RWPE2 (cell line): ENCODE measurements around the gene MYO1A.

Experiments
- ATAC-seq: fragments of 200-7000 bp; cut with Tn5 transposase; 3 replicates; pipeline ENCODE4 v1.9.1; 2021; ENCODE audit warnings: low read depth
- DNase-seq: peaks from one replicate; pipeline ENCODE4 v3.0.0-alpha.2; 2020; ENCODE audit warnings: low spot score
- H3K27ac ChIP-seq: fragments of 450-650 bp; 2 replicates; pipeline ENCODE4 v1.5.1; 2017; ENCODE audit warnings: mild to moderate bottlenecking; ENCODE audit not compliant: poor library complexity, severe bottlenecking
- H3K27me3 ChIP-seq: fragments of 250-450 bp; sonication (Bioruptor Pico); 2 replicates; pipeline ENCODE4 v1.5.1; 2021; ENCODE audit warnings: mild to moderate bottlenecking, moderate library complexity; ENCODE audit not compliant: insufficient read depth, poor library complexity, severe bottlenecking
- H3K36me3 ChIP-seq: fragments of 250-450 bp; sonication (Bioruptor Pico); 2 replicates; pipeline ENCODE4 v1.5.1; 2020; ENCODE audit warnings: low read depth, mild to moderate bottlenecking, moderate library complexity
- H3K4me1 ChIP-seq: fragments of 250-450 bp; sonication (Bioruptor Pico); 2 replicates; pipeline ENCODE4 v1.5.1; 2021; ENCODE audit warnings: mild to moderate bottlenecking, moderate library complexity; ENCODE audit not compliant: insufficient read depth, poor library complexity, severe bottlenecking
- H3K4me3 ChIP-seq: fragments of 250-450 bp; sonication (Bioruptor Pico); 2 replicates; pipeline ENCODE4 v1.5.1; 2021; ENCODE audit warnings: mild to moderate bottlenecking, moderate library complexity; ENCODE audit not compliant: severe bottlenecking
- H3K9me3 ChIP-seq: fragments of 250-450 bp; sonication (Bioruptor Pico); 2 replicates; pipeline ENCODE4 v1.5.1; 2021; ENCODE audit warnings: mild to moderate bottlenecking, moderate library complexity; ENCODE audit not compliant: severe bottlenecking
- TF ChIP-seq, protein P1 (sequence below): fragments of 450-650 bp; IDR thresholded peaks from one replicate; pipeline ENCODE4 v1.5.1; 2017; ENCODE audit warnings: mild to moderate bottlenecking, moderate library complexity; ENCODE audit not compliant: poor library complexity, severe bottlenecking

Gene MYO1A

GRCh38 chr12:57012600-57013465 lies 37.1 kb downstream of the MYO1A start:
- Histone ChIP-seq H3K4me1 (no peaks in the 10 kb centered on the region), H3K4me3 (no peak overlapping the region), H3K9me3 (no peaks in the 10 kb centered on the region), H3K27me3 (no peaks in the 10 kb centered on the region), H3K36me3 (no peaks in the 10 kb centered on the region), H3K27ac (no peak overlapping the region)
- TF ChIP-seq, protein P1, sequence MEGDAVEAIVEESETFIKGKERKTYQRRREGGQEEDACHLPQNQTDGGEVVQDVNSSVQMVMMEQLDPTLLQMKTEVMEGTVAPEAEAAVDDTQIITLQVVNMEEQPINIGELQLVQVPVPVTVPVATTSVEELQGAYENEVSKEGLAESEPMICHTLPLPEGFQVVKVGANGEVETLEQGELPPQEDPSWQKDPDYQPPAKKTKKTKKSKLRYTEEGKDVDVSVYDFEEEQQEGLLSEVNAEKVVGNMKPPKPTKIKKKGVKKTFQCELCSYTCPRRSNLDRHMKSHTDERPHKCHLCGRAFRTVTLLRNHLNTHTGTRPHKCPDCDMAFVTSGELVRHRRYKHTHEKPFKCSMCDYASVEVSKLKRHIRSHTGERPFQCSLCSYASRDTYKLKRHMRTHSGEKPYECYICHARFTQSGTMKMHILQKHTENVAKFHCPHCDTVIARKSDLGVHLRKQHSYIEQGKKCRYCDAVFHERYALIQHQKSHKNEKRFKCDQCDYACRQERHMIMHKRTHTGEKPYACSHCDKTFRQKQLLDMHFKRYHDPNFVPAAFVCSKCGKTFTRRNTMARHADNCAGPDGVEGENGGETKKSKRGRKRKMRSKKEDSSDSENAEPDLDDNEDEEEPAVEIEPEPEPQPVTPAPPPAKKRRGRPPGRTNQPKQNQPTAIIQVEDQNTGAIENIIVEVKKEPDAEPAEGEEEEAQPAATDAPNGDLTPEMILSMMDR = no peak
- no peak for ATAC-seq
- DNase-seq = no peak

GRCh38 chr12:57011438-57012424 lies 38.2 kb downstream of the MYO1A start:
- TF ChIP-seq, protein P1 = no peak
- Histone ChIP-seq H3K27me3 (no peaks in the 10 kb centered on the region), H3K4me1 (no peaks in the 10 kb centered on the region), H3K36me3 (no peaks in the 10 kb centered on the region), H3K4me3 (no peak overlapping the region), H3K9me3 (no peaks in the 10 kb centered on the region), H3K27ac (no peak overlapping the region)
- DNase-seq (no peak), ATAC-seq (no peak)

GRCh38 chr12:57010627-57011247 lies 39.2 kb downstream of the MYO1A start:
- Histone ChIP-seq H3K4me1 (no peaks in the 10 kb centered on the region), H3K9me3 (no peaks in the 10 kb centered on the region), H3K4me3 (no peak overlapping the region), H3K27ac (no peak overlapping the region), H3K27me3 (no peaks in the 10 kb centered on the region), H3K36me3 (no peaks in the 10 kb centered on the region)
- TF ChIP-seq, protein P1 = no peak
- DNase-seq = no peak
- no peak for ATAC-seq

DNA sequence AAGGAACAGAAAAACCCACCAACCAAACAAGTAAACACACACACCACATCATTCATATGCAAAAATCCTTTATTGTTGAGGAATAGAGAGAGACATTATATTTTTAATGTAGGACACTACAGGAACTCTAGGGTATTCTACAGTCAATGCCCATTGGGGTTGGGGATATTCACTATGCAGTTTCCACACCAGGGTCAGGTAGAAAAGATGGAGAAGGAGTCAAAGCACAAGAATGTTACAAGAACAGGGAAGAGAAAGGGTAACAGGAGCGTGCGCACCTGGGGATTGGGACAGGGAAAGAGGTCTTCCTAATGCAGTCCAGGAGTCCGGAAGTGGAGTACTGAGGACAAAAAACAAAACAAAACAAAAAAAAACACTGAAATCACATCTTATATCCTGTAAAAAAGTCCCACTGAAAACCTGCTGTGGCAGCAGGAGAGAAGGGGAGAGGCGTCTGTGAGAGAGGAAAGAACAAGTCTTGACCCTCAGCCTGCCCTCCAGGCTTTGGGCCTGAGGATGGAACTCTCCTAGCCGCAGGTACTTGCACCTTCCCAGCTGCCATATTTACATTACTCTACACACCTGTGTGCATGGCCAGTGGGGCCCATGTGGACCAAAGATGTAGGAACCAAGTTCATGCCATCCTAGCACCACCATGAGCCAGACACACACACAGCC lies 39.8 kb downstream of the MYO1A start:
- no peaks in the 10 kb centered on the region for H3K36me3 ChIP-seq
- H3K27me3 ChIP-seq = no peaks in the 10 kb centered on the region
- no peaks in the 10 kb centered on the region for H3K9me3 ChIP-seq
- no peak overlapping the region for H3K4me3 ChIP-seq
- no peak for DNase-seq
- no peaks in the 10 kb centered on the region for H3K4me1 ChIP-seq
- ATAC-seq = no peak
- H3K27ac ChIP-seq = no peak overlapping the region
- TF ChIP-seq, protein P1 = no peak
